OCI-LY3 (cell line): ENCODE measurements around the gene TMEM100.
"Not testable (repeated sequence)": the region's sequence is repeated elsewhere in the genome, so short reads cannot be mapped to it uniquely, and the experiment has no call there.

Experiments
- H2AFZ ChIP-seq: fragments of 200-600, 300-600 bp; shearing (Covaris generic); 2 replicates; pipeline ENCODE4 v1.6.0; 2014; ENCODE audit warnings: antibody characterized with exemption, low read depth, low read length
- H3K27ac ChIP-seq: fragments of 200-600, 300-600 bp; sonication (generic); 2 replicates; pipeline ENCODE4 v1.5.1; 2014; ENCODE audit warnings: mild to moderate bottlenecking, low read length, moderate library complexity, mixed read lengths
- H3K27me3 ChIP-seq: fragments of 200-600, 300-600 bp; sonication (generic); 2 replicates; pipeline ENCODE4 v1.6.1; 2014; ENCODE audit warnings: low read depth, low read length, mixed read lengths
- H3K36me3 ChIP-seq: fragments of 200-600, 300-600 bp; sonication (generic); replicated peaks from 2 replicates; pipeline ENCODE3; 2014; ENCODE audit warnings: low read depth, low read length, mixed read lengths
- H3K4me1 ChIP-seq: fragments of 300-600, 200-600 bp; sonication (generic); 2 replicates; pipeline ENCODE4 v1.6.1; 2014; ENCODE audit warnings: low read length, mixed read lengths
- H3K4me2 ChIP-seq: fragments of 200-600, 300-600 bp; sonication (generic); 2 replicates; pipeline ENCODE4 v1.6.1; 2014; ENCODE audit warnings: low read length, mixed read lengths
- H3K4me3 ChIP-seq: fragments of 300-600, 200-600 bp; sonication (generic); 2 replicates; pipeline ENCODE4 v1.5.1; 2014; ENCODE audit warnings: antibody characterized with exemption, mild to moderate bottlenecking, low read length, moderate library complexity
- H3K79me2 ChIP-seq: fragments of 300-600, 200-600 bp; shearing (Covaris generic); 2 replicates; pipeline ENCODE4 v1.6.1; 2014; ENCODE audit warnings: mild to moderate bottlenecking, low read length, mixed read lengths
- H3K9ac ChIP-seq: fragments of 300-600, 200-600 bp; shearing (Covaris generic); 2 replicates; pipeline ENCODE4 v1.6.0; 2014; ENCODE audit warnings: mild to moderate bottlenecking, low read length, moderate library complexity
- H3K9me3 ChIP-seq: fragments of 200-600, 300-600 bp; shearing (Covaris generic); 2 replicates; pipeline ENCODE4 v1.6.1; 2014; ENCODE audit warnings: low read length, mixed read lengths; ENCODE audit not compliant: insufficient read depth
- H4K20me1 ChIP-seq: fragments of 200-600, 300-600 bp; sonication (generic); 2 replicates; pipeline ENCODE4 v1.6.1; 2016; ENCODE audit warnings: low read length, mixed read lengths; ENCODE audit not compliant: insufficient read depth
- EZH2phosphoT487 ChIP-seq: fragments of 200-600 bp; shearing (Covaris generic); IDR thresholded peaks from 2 replicates; pipeline ENCODE4 v1.6.1; 2018; ENCODE audit warnings: antibody characterized with exemption, mixed run types, low read depth
- TF ChIP-seq, protein P1 (sequence below): fragments of 200-600, 300-600 bp; sonication (generic); IDR thresholded peaks from 2 replicates; pipeline ENCODE4 v1.5.1; 2014; ENCODE audit warnings: antibody characterized with exemption, low read length, low read depth

TMEM100 gene

DNA sequence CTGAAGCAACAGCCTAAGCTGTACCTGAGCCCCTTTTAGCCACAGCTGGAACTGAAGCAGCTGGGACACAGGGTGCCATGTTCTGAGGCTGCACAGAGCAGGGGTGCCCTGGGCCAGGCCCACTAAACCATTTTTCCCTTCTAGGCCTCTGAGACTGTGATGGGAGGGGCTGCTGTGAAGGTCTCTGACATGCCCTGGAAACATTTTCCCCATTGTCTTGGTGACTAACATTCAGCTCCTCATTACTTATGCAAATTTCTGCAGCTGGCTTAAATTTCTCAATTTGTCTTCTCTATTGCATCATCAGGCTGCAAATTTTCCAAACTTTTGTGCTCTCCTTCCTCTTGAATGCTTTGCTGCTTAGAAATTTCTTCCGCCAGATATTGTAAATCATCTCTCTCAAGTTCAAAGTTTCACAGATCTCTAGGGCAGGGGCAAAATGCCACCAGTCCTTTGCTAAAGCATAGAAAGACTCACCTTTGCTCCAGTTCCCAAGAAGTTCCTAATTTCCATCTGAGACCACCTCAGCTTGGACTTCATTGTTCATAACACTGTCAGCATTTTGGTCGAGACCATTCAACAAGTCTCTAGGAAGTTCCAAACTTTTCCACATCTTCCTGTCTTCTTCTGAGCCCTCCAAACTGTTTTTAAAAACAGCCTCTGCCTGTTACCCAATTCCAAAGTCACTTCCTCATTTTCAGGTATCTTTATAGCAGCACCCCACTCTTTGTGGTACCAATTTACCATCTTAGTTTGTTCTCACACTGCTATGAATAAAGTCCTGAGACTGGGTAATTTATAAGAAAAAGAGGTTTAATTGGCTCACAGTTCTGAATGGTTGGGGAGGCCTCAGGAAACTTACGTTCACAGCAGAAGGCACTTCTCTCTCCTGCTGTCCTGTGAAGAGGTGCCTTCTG lies 49.8 kb downstream of the TMEM100 start:
- Histone ChIP-seq H3K4me2 (no peak overlapping the region), H4K20me1 (no peaks in the 10 kb centered on the region), H3K79me2 (no peaks in the 10 kb centered on the region), H3K4me3 (no peak overlapping the region), H3K4me1 (no peaks in the 10 kb centered on the region), H2AFZ (no peak overlapping the region), H3K27ac (no peak overlapping the region), H3K9ac (no peak overlapping the region), H3K36me3 (no peaks in the 10 kb centered on the region), H3K9me3 (no peaks in the 10 kb centered on the region), H3K27me3 (peaks cover 39% of the 10 kb centered on the region)
- no peak for TF ChIP-seq EZH2phosphoT487
- TF ChIP-seq, protein P1, sequence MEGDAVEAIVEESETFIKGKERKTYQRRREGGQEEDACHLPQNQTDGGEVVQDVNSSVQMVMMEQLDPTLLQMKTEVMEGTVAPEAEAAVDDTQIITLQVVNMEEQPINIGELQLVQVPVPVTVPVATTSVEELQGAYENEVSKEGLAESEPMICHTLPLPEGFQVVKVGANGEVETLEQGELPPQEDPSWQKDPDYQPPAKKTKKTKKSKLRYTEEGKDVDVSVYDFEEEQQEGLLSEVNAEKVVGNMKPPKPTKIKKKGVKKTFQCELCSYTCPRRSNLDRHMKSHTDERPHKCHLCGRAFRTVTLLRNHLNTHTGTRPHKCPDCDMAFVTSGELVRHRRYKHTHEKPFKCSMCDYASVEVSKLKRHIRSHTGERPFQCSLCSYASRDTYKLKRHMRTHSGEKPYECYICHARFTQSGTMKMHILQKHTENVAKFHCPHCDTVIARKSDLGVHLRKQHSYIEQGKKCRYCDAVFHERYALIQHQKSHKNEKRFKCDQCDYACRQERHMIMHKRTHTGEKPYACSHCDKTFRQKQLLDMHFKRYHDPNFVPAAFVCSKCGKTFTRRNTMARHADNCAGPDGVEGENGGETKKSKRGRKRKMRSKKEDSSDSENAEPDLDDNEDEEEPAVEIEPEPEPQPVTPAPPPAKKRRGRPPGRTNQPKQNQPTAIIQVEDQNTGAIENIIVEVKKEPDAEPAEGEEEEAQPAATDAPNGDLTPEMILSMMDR: no peak

DNA sequence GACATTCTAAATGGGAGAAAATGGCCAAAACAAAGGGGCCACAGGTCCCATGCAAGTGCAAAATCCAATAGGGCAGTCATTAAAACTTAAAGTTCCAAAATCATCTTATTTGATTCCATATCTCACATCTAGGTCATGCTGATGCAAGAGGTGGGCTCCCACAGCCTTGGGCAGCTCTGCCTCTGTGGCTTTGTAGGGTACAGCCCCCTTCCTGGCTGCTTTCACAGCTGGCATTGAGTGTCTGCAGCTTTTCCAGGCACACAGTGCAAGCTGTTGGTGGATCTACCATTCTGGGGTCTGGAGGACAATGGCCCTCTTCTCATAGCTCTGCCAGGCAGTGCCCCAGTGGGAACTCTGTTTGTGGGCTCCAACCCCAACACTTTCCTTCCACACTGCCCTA lies 50.7 kb downstream of the TMEM100 start:
- H2AFZ ChIP-seq, H4K20me1 ChIP-seq, H3K36me3 ChIP-seq, H3K27ac ChIP-seq, H3K9ac ChIP-seq, H3K9me3 ChIP-seq, H3K4me2 ChIP-seq, H3K4me3 ChIP-seq, H3K4me1 ChIP-seq, H3K79me2 ChIP-seq: not testable (repeated sequence)
- H3K27me3 ChIP-seq: peaks cover 33% of the 10 kb centered on the region
